Amniotic epithelial cell (primary cell): Measurements from ENCODE around the gene TMEM158.

ENCODE experiments used
- DNase-seq: peaks from one replicate; pipeline ENCODE4 v3.0.0-alpha.2; 2010; ENCODE audit warnings: low read depth

TMEM158 gene

GRCh38 chr3:45199837-45200648 is 26.0 kb downstream of the TMEM158 start:
- DNase-seq: peak; percentile 98

GRCh38 chr3:45198264-45199260 is 27.5 kb downstream of the TMEM158 start:
- DNase-seq: peak; percentile 92

- no peak for DNase-seq
Observed at GRCh38 chr3:45194791-45195190, 31.3 kb downstream of the TMEM158 start.

GRCh38 chr3:45191924-45192417 is 34.1 kb downstream of the TMEM158 start:
- no peak for DNase-seq

- DNase-seq: no peak
Observed at GRCh38 chr3:45191424-45191823, 34.7 kb downstream of the TMEM158 start.

GRCh38 chr3:45188719-45189659 is 37.1 kb downstream of the TMEM158 start:
- DNase-seq: peak; percentile 69

- peak; percentile 52 for DNase-seq
Observed at GRCh38 chr3:45187694-45188141, 38.4 kb downstream of the TMEM158 start.

GRCh38 chr3:45186871-45187270 is 39.2 kb downstream of the TMEM158 start:
- no peak for DNase-seq

- DNase-seq: no peak
Observed at GRCh38 chr3:45185461-45185860, 40.6 kb downstream of the TMEM158 start.

GRCh38 chr3:45185052-45185451 is 41.0 kb downstream of the TMEM158 start:
- DNase-seq: no peak

- no peak for DNase-seq
Observed at GRCh38 chr3:45183872-45184262, 42.2 kb downstream of the TMEM158 start.

- peak; percentile 67 for DNase-seq
Observed at GRCh38 chr3:45182915-45183871, 42.9 kb downstream of the TMEM158 start.

- no peak for DNase-seq
Observed at GRCh38 chr3:45181496-45181895, 44.6 kb downstream of the TMEM158 start.

GRCh38 chr3:45180899-45181298 is 45.2 kb downstream of the TMEM158 start:
- no peak for DNase-seq

- DNase-seq: peak; percentile 70
Observed at GRCh38 chr3:45180051-45180450, 46.0 kb downstream of the TMEM158 start.

GRCh38 chr3:45179163-45179562 is 46.9 kb downstream of the TMEM158 start:
- no peak for DNase-seq

- peak; percentile 75 for DNase-seq
Observed at GRCh38 chr3:45178183-45179023, 47.7 kb downstream of the TMEM158 start.

- DNase-seq: no peak
Observed at GRCh38 chr3:45176912-45177311, 49.2 kb downstream of the TMEM158 start.
